NCI-H510A treated with DMSO at 0.1 percent for 48 hours (cell line): ENCODE results near the gene SF3A2.
A peak's percentile ranks its signal among the peaks of the same experiment; 100 is the strongest.
"Not testable (repeated sequence)": the region's sequence is repeated elsewhere in the genome, so short reads cannot be mapped to it uniquely, and the experiment has no call there.

Experiments used
- DNase-seq: peaks from one replicate; lab custom pipeline; 2025; lab: John Stamatoyannopoulos, UW

SF3A2 gene

GRCh38 chr19:2236314-2237050 is at the start of gene SF3A2, which contains the start of gene PLEKHJ1:
Gene SF3A2, plus strand, starts transcription at chr19:2236824. Its CDS starts 6,595 bp downstream, at chr19:2243419.
Gene PLEKHJ1, minus strand, starts transcription at chr19:2236329. Its CDS starts 81 bp downstream, at chr19:2236248.
- peak; percentile 88 for DNase-seq

GRCh38 chr19:2187159-2187558 is 49.5 kb upstream of the SF3A2 start:
- DNase-seq: no peak

GRCh38 chr19:2188708-2189385 is 47.8 kb upstream of the SF3A2 start:
- no peak for DNase-seq

GRCh38 chr19:2189880-2190279 is 46.7 kb upstream of the SF3A2 start:
- no peak for DNase-seq

- no peak for DNase-seq
Measured at GRCh38 chr19:2190848-2191455, 45.7 kb upstream of the SF3A2 start.

- no peak for DNase-seq
Measured at GRCh38 chr19:2191456-2192310, 44.9 kb upstream of the SF3A2 start.

- DNase-seq: no peak
Measured at GRCh38 chr19:2192862-2193261, 43.8 kb upstream of the SF3A2 start.

- no peak for DNase-seq
Measured at GRCh38 chr19:2193807-2194206, 42.8 kb upstream of the SF3A2 start.

- DNase-seq: no peak
Measured at GRCh38 chr19:2194513-2195078, 42.0 kb upstream of the SF3A2 start.

- no peak for DNase-seq
Measured at GRCh38 chr19:2195361-2195760, 41.3 kb upstream of the SF3A2 start.

GRCh38 chr19:2195914-2196313 is 40.7 kb upstream of the SF3A2 start:
- DNase-seq: no peak

GRCh38 chr19:2197270-2197669 is 39.4 kb upstream of the SF3A2 start:
- no peak for DNase-seq

- DNase-seq: no peak
Measured at GRCh38 chr19:2198317-2198716, 38.3 kb upstream of the SF3A2 start.

- DNase-seq: no peak
Measured at GRCh38 chr19:2199215-2199614, 37.4 kb upstream of the SF3A2 start.

- no peak for DNase-seq
Measured at GRCh38 chr19:2199861-2200623, 36.6 kb upstream of the SF3A2 start.

- not testable (repeated sequence) for DNase-seq
Measured at GRCh38 chr19:2200624-2201294, 35.9 kb upstream of the SF3A2 start.

GRCh38 chr19:2201473-2202148 is 35.0 kb upstream of the SF3A2 start:
- no peak for DNase-seq

- no peak for DNase-seq
Measured at GRCh38 chr19:2202366-2202765, 34.3 kb upstream of the SF3A2 start.

GRCh38 chr19:2207008-2207407 is 29.6 kb upstream of the SF3A2 start:
- no peak for DNase-seq
